Loucy (cell line): ENCODE measurements around the gene NALCN.

Source experiments
- H2AFZ ChIP-seq: fragments of 200-600 bp; sonication (generic); 2 replicates; pipeline ENCODE4 v1.6.0; 2016; ENCODE audit warnings: antibody characterized with exemption, mild to moderate bottlenecking, low read length, moderate library complexity
- H3F3A ChIP-seq: fragments of 200-600 bp; 2 replicates; pipeline ENCODE4 v1.6.0; 2016; ENCODE audit warnings: antibody characterized with exemption, low read depth, mild to moderate bottlenecking
- H3K27me3 ChIP-seq: fragments of 200-600 bp; sonication (generic); 2 replicates; pipeline ENCODE4 v1.6.1; 2014; ENCODE audit warnings: low read length, mild to moderate bottlenecking; ENCODE audit not compliant: insufficient read depth, poor library complexity, severe bottlenecking
- H3K36me3 ChIP-seq: fragments of 200-600 bp; sonication (generic); 2 replicates; pipeline ENCODE4 v1.6.1; 2016; ENCODE audit warnings: low read length; ENCODE audit not compliant: insufficient read depth
- H3K4me1 ChIP-seq: fragments of 200-600 bp; sonication (generic); 2 replicates; pipeline ENCODE4 v1.5.1; 2014; ENCODE audit warnings: low read length, mild to moderate bottlenecking; ENCODE audit not compliant: insufficient read depth, poor library complexity, severe bottlenecking
- H3K4me2 ChIP-seq: fragments of 200-600 bp; sonication (generic); 2 replicates; pipeline ENCODE4 v1.6.0; 2014; ENCODE audit warnings: antibody characterized with exemption, low read length, low read depth, mild to moderate bottlenecking; ENCODE audit not compliant: poor library complexity, severe bottlenecking
- H3K4me3 ChIP-seq: fragments of 200-600 bp; sonication (generic); 2 replicates; pipeline ENCODE4 v1.5.1; 2014; ENCODE audit warnings: low read length, mild to moderate bottlenecking, mixed read lengths; ENCODE audit not compliant: poor library complexity, severe bottlenecking
- H3K79me2 ChIP-seq: fragments of 200-600 bp; sonication (generic); 2 replicates; pipeline ENCODE4 v1.6.1; 2014; ENCODE audit warnings: low read length; ENCODE audit not compliant: insufficient read depth
- H3K9ac ChIP-seq: fragments of 200-600 bp; sonication (generic); 2 replicates; pipeline ENCODE4 v1.6.0; 2014; ENCODE audit warnings: mild to moderate bottlenecking, low read depth, low read length, moderate library complexity; ENCODE audit not compliant: poor library complexity, severe bottlenecking
- H3K9me2 ChIP-seq: fragments of 200-600 bp; sonication (generic); replicated peaks from 2 replicates; pipeline ENCODE4 v1.6.1; 2016; ENCODE audit warnings: low read depth, low read length, mixed read lengths
- H3K9me3 ChIP-seq: fragments of 200-600 bp; sonication (generic); 2 replicates; pipeline ENCODE4 v1.6.1; 2014; ENCODE audit warnings: mild to moderate bottlenecking, antibody characterized with exemption, low read length, low read depth; ENCODE audit not compliant: insufficient read depth
- H4K20me1 ChIP-seq: fragments of 200-600 bp; sonication (generic); 2 replicates; pipeline ENCODE4 v1.6.0; 2014; ENCODE audit warnings: antibody characterized with exemption, low read length, mild to moderate bottlenecking; ENCODE audit not compliant: insufficient read depth, poor library complexity, severe bottlenecking
- EZH2phosphoT487 ChIP-seq: fragments of 200-600 bp; IDR thresholded peaks from 2 replicates; pipeline ENCODE4 v1.6.1; 2018; ENCODE audit warnings: antibody characterized with exemption, mild to moderate bottlenecking, moderate library complexity, borderline replicate concordance
- TF ChIP-seq, protein P1 (sequence below): fragments of 200-600 bp; sonication (generic); conservative IDR thresholded peaks from 2 replicates; pipeline ENCODE4 v1.5.1; 2014; ENCODE audit warnings: mild to moderate bottlenecking, antibody characterized with exemption, low read length

The NALCN gene

DNA sequence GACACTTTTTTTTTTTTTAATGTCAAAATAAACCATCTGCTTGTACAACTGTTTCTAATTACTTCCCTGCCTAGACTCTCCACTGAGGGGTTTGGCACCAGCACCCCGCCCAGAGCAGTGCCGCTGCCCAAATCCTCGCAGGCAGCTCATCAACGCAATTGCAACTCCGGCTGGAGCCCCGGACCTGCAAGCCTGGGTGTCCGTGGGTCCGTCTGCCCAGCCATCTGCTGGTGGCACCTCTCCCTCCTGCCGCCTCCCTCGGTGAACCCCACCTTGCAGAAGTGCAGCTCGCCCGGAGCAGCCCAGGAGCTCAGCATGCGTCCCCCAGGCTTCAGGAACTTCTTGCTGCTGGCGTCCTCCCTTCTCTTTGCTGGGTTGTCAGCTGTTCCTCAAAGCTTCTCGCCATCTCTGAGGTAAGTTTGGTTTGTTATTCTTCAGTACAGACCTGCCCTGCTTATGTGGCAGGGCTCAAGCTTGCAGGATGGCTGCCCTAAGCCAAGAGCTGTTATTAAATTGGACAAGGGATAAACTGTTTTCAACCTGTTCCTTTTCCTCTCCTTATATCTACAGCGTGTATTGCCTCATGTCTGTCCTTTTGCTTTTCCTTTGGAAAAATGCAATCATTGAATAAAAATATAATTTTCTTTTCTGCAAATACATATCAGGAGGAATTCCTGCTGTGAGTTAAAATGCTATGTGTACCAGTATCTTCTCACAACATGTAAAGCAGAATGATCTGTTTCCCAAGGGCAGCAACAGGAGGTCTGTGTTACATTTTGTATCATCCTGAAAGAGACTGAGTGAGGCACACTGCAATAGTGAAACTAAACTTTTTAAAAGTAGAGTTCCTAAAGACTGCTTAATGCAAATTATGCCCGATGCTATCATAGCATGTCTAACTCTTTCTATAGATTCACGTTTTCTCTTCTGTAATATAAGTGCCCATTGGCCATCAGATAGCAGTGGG lies 36.5 kb upstream of the NALCN start, which contains the start of gene ITGBL1:
TSS of gene ITGBL1 (plus strand) at position 157 of the 967 bp plus-strand sequence. CDS start at position 316, 159 bp downstream.
- Histone ChIP-seq H3F3A (no peaks in the 10 kb centered on the region), H4K20me1 (no peaks in the 10 kb centered on the region), H3K4me1 (no peaks in the 10 kb centered on the region), H3K79me2 (no peaks in the 10 kb centered on the region), H2AFZ (no peak within 1 kb of the TSS), H3K9me3 (no peaks in the 10 kb centered on the region), H3K4me3 (no peak within 1 kb of the TSS), H3K27me3 (no peaks in the 10 kb centered on the region), H3K4me2 (no peak within 1 kb of the TSS), H3K36me3 (no peaks in the 10 kb centered on the region), H3K9me2 (no peaks in the 10 kb centered on the region), H3K9ac (no peak within 1 kb of the TSS)
- TF ChIP-seq EZH2phosphoT487, result no peak

DNA sequence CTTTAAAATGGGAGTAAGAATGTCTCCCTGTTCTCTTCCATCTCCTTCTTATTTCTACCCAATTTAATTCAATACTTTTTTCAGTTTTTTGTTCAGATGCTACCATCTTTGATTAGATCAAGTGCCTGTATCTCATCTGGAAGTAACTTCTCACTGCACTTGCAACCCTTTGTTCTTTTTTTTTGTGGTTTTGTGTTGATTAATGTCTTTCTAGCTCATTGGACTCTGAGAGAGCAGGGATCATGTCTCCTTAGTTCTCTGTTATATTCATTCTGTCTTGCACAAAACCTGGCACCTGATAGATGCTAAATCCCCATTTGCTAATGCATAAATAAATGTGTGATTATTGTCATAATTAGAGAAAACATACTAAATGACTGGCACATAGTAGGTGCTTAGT lies 35.3 kb upstream of the NALCN start:
- Histone ChIP-seq H3K79me2 (no peaks in the 10 kb centered on the region), H2AFZ (no peak overlapping the region), H3K9me2 (no peaks in the 10 kb centered on the region), H3K9ac (no peak overlapping the region), H3K9me3 (no peaks in the 10 kb centered on the region), H3F3A (no peaks in the 10 kb centered on the region), H3K27me3 (no peaks in the 10 kb centered on the region), H3K4me3 (no peak overlapping the region), H3K4me1 (no peaks in the 10 kb centered on the region), H4K20me1 (no peaks in the 10 kb centered on the region), H3K4me2 (no peak overlapping the region), H3K36me3 (no peaks in the 10 kb centered on the region)
- no peak for TF ChIP-seq EZH2phosphoT487
- TF ChIP-seq, protein P1, sequence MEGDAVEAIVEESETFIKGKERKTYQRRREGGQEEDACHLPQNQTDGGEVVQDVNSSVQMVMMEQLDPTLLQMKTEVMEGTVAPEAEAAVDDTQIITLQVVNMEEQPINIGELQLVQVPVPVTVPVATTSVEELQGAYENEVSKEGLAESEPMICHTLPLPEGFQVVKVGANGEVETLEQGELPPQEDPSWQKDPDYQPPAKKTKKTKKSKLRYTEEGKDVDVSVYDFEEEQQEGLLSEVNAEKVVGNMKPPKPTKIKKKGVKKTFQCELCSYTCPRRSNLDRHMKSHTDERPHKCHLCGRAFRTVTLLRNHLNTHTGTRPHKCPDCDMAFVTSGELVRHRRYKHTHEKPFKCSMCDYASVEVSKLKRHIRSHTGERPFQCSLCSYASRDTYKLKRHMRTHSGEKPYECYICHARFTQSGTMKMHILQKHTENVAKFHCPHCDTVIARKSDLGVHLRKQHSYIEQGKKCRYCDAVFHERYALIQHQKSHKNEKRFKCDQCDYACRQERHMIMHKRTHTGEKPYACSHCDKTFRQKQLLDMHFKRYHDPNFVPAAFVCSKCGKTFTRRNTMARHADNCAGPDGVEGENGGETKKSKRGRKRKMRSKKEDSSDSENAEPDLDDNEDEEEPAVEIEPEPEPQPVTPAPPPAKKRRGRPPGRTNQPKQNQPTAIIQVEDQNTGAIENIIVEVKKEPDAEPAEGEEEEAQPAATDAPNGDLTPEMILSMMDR, result no peak

DNA sequence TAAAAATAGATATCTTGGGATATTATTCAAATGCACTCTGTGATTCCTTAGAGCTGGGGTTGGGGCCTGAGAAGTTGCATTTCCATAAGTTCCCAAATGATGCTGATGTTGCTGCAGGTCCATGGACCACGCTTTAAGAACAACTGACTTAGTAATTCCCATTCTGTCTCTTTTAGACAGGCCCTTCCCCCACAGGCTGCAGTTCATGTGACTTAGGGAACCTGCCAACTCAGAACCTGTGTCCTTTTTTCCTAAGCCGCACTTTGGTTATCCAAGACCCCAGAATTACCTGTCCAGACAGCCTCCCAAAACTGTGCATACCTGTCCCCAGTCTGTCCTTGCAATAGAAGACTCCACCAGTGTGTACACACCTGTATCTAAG lies 34.4 kb upstream of the NALCN start:
- H3F3A ChIP-seq, result no peaks in the 10 kb centered on the region
- H3K9me2 ChIP-seq, result no peaks in the 10 kb centered on the region
- no peaks in the 10 kb centered on the region for H3K9me3 ChIP-seq
- no peaks in the 10 kb centered on the region for H3K27me3 ChIP-seq
- no peaks in the 10 kb centered on the region for H3K79me2 ChIP-seq
- H4K20me1 ChIP-seq, result no peaks in the 10 kb centered on the region
- no peaks in the 10 kb centered on the region for H3K4me1 ChIP-seq
- TF ChIP-seq EZH2phosphoT487, result no peak
- TF ChIP-seq, protein P1, result no peak
- no peak overlapping the region for H2AFZ ChIP-seq
- H3K4me2 ChIP-seq, result no peak overlapping the region
- no peaks in the 10 kb centered on the region for H3K36me3 ChIP-seq
- no peak overlapping the region for H3K4me3 ChIP-seq
- H3K9ac ChIP-seq, result no peak overlapping the region
